ENCODE results near the gene CYB5A. TPM values are rescaled to one million over a fixed set of nuclear protein-coding genes. Genes with fewer than 3 reads are reported as not detected.

The CYB5A gene
- total RNA-seq, 4 donors from 2014 or later, result 44.6 to 204 (median 51.9) TPM

- Histone ChIP-seq H3K27me3 (no peaks in the 10 kb centered on the region), H3K9me3 (no peaks in the 10 kb centered on the region), H3K4me3 (no peak overlapping the region), H3K27ac (no peak overlapping the region), H3K4me1 (no peaks in the 10 kb centered on the region), H3K36me3 (no peaks in the 10 kb centered on the region)
- TF ChIP-seq POLR2A (IDR thresholded peaks at IDR 0.05) (no peak), CTCF (IDR thresholded peaks at IDR 0.05) (no peak)
- intact Hi-C loops (cut with DNase I; ENCODE audit: low total_unique reads), result no loop called here
- no peak for DNase-seq
Observed at GRCh38 chr18:74273394-74273793, 18.4 kb downstream of the CYB5A start.

GRCh38 chr18:74271635-74272034 is 20.1 kb downstream of the CYB5A start:
- Histone ChIP-seq H3K27ac (no peak overlapping the region), H3K4me1 (no peaks in the 10 kb centered on the region), H3K36me3 (no peaks in the 10 kb centered on the region), H3K4me3 (no peak overlapping the region), H3K27me3 (no peaks in the 10 kb centered on the region), H3K9me3 (no peaks in the 10 kb centered on the region)
- intact Hi-C loops (cut with DNase I; ENCODE audit: low total_unique reads), result no loop called here
- TF ChIP-seq CTCF (IDR thresholded peaks at IDR 0.05) (no peak), POLR2A (IDR thresholded peaks at IDR 0.05) (no peak)
- no peak for DNase-seq

- no peak overlapping the region for H3K27ac ChIP-seq
- intact Hi-C loops (cut with DNase I; ENCODE audit: low total_unique reads), result no loop called here
Observed at GRCh38 chr18:74268933-74269620, 22.7 kb downstream of the CYB5A start.

GRCh38 chr18:74268175-74268574 is 23.6 kb downstream of the CYB5A start:
- H3K4me1 ChIP-seq, result no peaks in the 10 kb centered on the region
- H3K27ac ChIP-seq, result no peak overlapping the region
- no peak overlapping the region for H3K4me3 ChIP-seq
- TF ChIP-seq CTCF (IDR thresholded peaks at IDR 0.05) (no peak), POLR2A (IDR thresholded peaks at IDR 0.05) (no peak)
- no peak for DNase-seq
- no peaks in the 10 kb centered on the region for H3K36me3 ChIP-seq
- intact Hi-C loops (cut with DNase I; ENCODE audit: low total_unique reads), result no loop called here
- H3K27me3 ChIP-seq, result no peaks in the 10 kb centered on the region
- H3K9me3 ChIP-seq, result no peaks in the 10 kb centered on the region

More at GRCh38 chr18:74268933-74269620, 22.7 kb downstream of the CYB5A start:
- no peaks in the 10 kb centered on the region for H3K4me1 ChIP-seq
- DNase-seq, result no peak
- H3K9me3 ChIP-seq, result no peaks in the 10 kb centered on the region
- no peaks in the 10 kb centered on the region for H3K27me3 ChIP-seq
- H3K36me3 ChIP-seq, result no peaks in the 10 kb centered on the region
- H3K4me3 ChIP-seq, result no peak overlapping the region
- TF ChIP-seq POLR2A (IDR thresholded peaks at IDR 0.05) (no peak), CTCF (IDR thresholded peaks at IDR 0.05) (no peak)

- Histone ChIP-seq H3K27ac (no peak overlapping the region), H3K9me3 (no peaks in the 10 kb centered on the region), H3K36me3 (no peaks in the 10 kb centered on the region), H3K4me3 (no peak overlapping the region), H3K27me3 (no peaks in the 10 kb centered on the region), H3K4me1 (no peaks in the 10 kb centered on the region)
- intact Hi-C loops (cut with DNase I; ENCODE audit: low total_unique reads), result no loop called here
- no peak for TF ChIP-seq POLR2A (IDR thresholded peaks at IDR 0.05)
- TF ChIP-seq CTCF (IDR thresholded peaks at IDR 0.05), result no peak
- no peak for DNase-seq
Observed at GRCh38 chr18:74266161-74266560, 25.6 kb downstream of the CYB5A start.

Measured in uterus (tissue), 4 donors.